ENCODE results near the gene FAM3B.
"Not testable (repeated sequence)": the region's sequence is repeated elsewhere in the genome, so short reads cannot be mapped to it uniquely, and the experiment has no call there.

Gene FAM3B

GRCh38 chr21:41350436-41351155, 34.0 kb downstream of the FAM3B start:
- DNase-seq (ENCODE audit: low spot score) = no peak

- DNase-seq (ENCODE audit: low spot score) = no peak
Observed at GRCh38 chr21:41357546-41357945, 40.9 kb downstream of the FAM3B start.

- DNase-seq (ENCODE audit: low spot score) = no peak
Observed at GRCh38 chr21:41358193-41359166, 41.9 kb downstream of the FAM3B start.

GRCh38 chr21:41359286-41359685, 42.7 kb downstream of the FAM3B start:
- no peak for DNase-seq (ENCODE audit: low spot score)

GRCh38 chr21:41359754-41360071, 43.1 kb downstream of the FAM3B start:
- DNase-seq (ENCODE audit: low spot score) = not testable (repeated sequence)

- no peak for DNase-seq (ENCODE audit: low spot score)
Observed at GRCh38 chr21:41360072-41360821, 43.6 kb downstream of the FAM3B start.

GRCh38 chr21:41361053-41361785, 44.6 kb downstream of the FAM3B start:
- DNase-seq (ENCODE audit: low spot score) = no peak

- no peak for DNase-seq (ENCODE audit: low spot score)
Observed at GRCh38 chr21:41361786-41362604, 45.4 kb downstream of the FAM3B start, which contains the start of gene MX2. Gene MX2, plus strand, starts transcription at chr21:41362027. Its CDS starts 14,880 bp downstream, at chr21:41376907.

- DNase-seq (ENCODE audit: low spot score) = no peak
Observed at GRCh38 chr21:41362605-41363369, 46.2 kb downstream of the FAM3B start.

- no peak for DNase-seq (ENCODE audit: low spot score)
Observed at GRCh38 chr21:41363370-41364270, 47.0 kb downstream of the FAM3B start.

GRCh38 chr21:41364308-41364707, 47.7 kb downstream of the FAM3B start:
- DNase-seq (ENCODE audit: low spot score) = no peak

GRCh38 chr21:41365377-41366107, 48.9 kb downstream of the FAM3B start:
- no peak for DNase-seq (ENCODE audit: low spot score)

- DNase-seq (ENCODE audit: low spot score) = no peak
Observed at GRCh38 chr21:41366522-41367151, 50.0 kb downstream of the FAM3B start.

GRCh38 chr21:41367301-41367944, 50.8 kb downstream of the FAM3B start:
- no peak for DNase-seq (ENCODE audit: low spot score)

- DNase-seq (ENCODE audit: low spot score) = no peak
Observed at GRCh38 chr21:41367945-41368734, 51.5 kb downstream of the FAM3B start.

GRCh38 chr21:41368735-41369104, 52.1 kb downstream of the FAM3B start:
- DNase-seq (ENCODE audit: low spot score) = no peak
